DOHH2 (cell line): Measurements from ENCODE around the gene MFN1.

ENCODE experiments used
- EZH2phosphoT487 ChIP-seq: fragments of 200-600 bp; sonication (generic); IDR thresholded peaks from 2 replicates; pipeline ENCODE4 v1.6.1; 2017; ENCODE audit warnings: borderline replicate concordance, mild to moderate bottlenecking, antibody characterized with exemption, low read length, moderate library complexity, mixed read lengths
- TF ChIP-seq, protein P1 (sequence below): fragments of 200-600 bp; sonication (generic); IDR thresholded peaks from one replicate; pipeline ENCODE4 v1.5.1; 2014; ENCODE audit warnings: antibody characterized with exemption, mild to moderate bottlenecking, low read depth, low read length; ENCODE audit not compliant: poor library complexity, severe bottlenecking

DNA sequence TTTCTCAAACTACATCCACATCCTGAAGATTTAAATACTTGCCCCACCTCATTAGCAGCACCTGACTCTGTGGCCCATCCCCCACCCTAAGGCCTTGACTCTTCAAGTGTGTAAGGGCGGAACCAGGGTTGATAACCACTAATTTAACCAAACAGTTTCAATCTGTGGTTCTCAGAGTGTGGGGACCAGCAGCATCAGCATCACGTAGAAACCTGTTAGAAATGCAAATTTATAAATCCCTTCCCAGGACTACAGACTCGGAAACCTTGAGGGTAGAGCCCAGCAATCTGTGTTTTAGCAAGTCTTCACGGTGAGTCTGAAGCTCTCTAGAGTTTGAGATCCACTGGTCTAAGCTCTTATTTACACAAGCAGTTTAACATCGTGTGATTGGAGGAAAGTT lies 91.3 kb downstream of the MFN1 start:
- TF ChIP-seq, protein P1, sequence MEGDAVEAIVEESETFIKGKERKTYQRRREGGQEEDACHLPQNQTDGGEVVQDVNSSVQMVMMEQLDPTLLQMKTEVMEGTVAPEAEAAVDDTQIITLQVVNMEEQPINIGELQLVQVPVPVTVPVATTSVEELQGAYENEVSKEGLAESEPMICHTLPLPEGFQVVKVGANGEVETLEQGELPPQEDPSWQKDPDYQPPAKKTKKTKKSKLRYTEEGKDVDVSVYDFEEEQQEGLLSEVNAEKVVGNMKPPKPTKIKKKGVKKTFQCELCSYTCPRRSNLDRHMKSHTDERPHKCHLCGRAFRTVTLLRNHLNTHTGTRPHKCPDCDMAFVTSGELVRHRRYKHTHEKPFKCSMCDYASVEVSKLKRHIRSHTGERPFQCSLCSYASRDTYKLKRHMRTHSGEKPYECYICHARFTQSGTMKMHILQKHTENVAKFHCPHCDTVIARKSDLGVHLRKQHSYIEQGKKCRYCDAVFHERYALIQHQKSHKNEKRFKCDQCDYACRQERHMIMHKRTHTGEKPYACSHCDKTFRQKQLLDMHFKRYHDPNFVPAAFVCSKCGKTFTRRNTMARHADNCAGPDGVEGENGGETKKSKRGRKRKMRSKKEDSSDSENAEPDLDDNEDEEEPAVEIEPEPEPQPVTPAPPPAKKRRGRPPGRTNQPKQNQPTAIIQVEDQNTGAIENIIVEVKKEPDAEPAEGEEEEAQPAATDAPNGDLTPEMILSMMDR: no peak
- TF ChIP-seq EZH2phosphoT487: no peak
